ENCODE results near the gene TNIP3. TPM values are rescaled to one million over a fixed set of nuclear protein-coding genes. Genes with fewer than 3 reads are reported as not detected.
"Not testable (repeated sequence)": the region's sequence is repeated elsewhere in the genome, so short reads cannot be mapped to it uniquely, and the experiment has no call there.

Gene TNIP3
- total RNA-seq, 2 experiments from 2014 or later = 1.0 TPM; not detected in 1

DNA sequence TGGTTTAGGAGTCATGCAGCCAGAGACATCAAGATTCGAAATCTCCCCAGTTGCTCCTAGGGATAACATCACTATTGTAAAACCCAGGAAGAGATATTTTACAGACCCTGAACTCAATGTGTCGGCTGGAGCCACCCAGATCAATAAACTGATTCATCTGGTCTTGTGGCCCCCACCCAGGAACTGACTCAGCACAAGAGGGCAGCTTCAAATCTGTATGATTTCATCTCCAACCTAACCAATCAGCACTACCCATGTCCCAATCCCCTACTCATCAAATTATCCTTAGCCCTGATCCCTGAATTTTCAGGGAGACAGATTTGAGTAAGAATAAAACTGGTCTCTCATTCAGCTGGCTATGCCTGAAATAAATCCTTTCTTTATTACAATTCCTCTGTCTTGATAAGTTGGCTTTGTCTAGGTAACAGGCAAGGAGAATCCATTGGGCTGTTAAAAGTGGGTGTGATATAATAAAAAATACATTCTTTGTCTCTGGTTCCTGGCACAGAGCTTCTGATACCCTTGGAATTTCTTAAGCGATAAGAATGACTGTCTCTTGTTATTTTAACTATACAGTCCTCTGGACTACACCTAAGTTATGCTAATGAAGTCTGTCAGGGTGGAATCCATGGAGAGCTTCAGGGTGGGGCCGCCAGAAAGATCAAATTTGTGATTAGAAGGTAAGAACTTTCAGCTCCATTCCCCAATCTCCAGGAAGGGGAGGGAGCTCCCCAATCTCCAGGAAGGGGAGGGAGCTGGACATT is 44.3 kb upstream of the TNIP3 start:
- POLR2A ChIA-PET = no interaction called here
- Histone ChIP-seq H3K9me2 (ENCODE audit: insufficient read depth, low read length) (no peaks in the 10 kb centered on the region), H3K9me3 (ENCODE audit: low read length) (no peaks in the 10 kb centered on the region), H3K4me2 (ENCODE audit: low read length) (no peak overlapping the region), H3K4me3 (ENCODE audit: low read depth, low read length, poor library complexity, severe bottlenecking) (no peak overlapping the region), H4K20me1 (ENCODE audit: insufficient read depth, low read length) (no peaks in the 10 kb centered on the region), H3K4me1 (ENCODE audit: insufficient read depth, low read length, poor library complexity, severe bottlenecking) (no peaks in the 10 kb centered on the region), H3K27ac (ENCODE audit: low read depth, low read length, poor library complexity, severe bottlenecking) (no peak overlapping the region), H3K36me3 (ENCODE audit: insufficient read depth, low read length) (no peaks in the 10 kb centered on the region), H2AFZ (ENCODE audit: low read length) (no peak overlapping the region), H3K79me2 (ENCODE audit: insufficient read depth, low read depth, low read length) (no peaks in the 10 kb centered on the region)
- no TSS peak for BruUV-seq (replicated peaks)
- CTCF ChIA-PET (ENCODE audit: unreplicated experiment) = no interaction called here
- no peak for TF ChIP-seq EZH2phosphoT487 (IDR thresholded peaks at IDR 0.05; ENCODE audit: borderline replicate concordance, low read depth, low read length)
- TF ChIP-seq, protein P1, sequence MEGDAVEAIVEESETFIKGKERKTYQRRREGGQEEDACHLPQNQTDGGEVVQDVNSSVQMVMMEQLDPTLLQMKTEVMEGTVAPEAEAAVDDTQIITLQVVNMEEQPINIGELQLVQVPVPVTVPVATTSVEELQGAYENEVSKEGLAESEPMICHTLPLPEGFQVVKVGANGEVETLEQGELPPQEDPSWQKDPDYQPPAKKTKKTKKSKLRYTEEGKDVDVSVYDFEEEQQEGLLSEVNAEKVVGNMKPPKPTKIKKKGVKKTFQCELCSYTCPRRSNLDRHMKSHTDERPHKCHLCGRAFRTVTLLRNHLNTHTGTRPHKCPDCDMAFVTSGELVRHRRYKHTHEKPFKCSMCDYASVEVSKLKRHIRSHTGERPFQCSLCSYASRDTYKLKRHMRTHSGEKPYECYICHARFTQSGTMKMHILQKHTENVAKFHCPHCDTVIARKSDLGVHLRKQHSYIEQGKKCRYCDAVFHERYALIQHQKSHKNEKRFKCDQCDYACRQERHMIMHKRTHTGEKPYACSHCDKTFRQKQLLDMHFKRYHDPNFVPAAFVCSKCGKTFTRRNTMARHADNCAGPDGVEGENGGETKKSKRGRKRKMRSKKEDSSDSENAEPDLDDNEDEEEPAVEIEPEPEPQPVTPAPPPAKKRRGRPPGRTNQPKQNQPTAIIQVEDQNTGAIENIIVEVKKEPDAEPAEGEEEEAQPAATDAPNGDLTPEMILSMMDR (conservative IDR thresholded peaks at IDR 0.05; ENCODE audit: low read length) = no peak
- no peak for DNase-seq (ENCODE audit: low spot score)
- intact Hi-C loops (cut with micrococcal nuclease; ENCODE audit: unreplicated experiment) = no loop called here

DNA sequence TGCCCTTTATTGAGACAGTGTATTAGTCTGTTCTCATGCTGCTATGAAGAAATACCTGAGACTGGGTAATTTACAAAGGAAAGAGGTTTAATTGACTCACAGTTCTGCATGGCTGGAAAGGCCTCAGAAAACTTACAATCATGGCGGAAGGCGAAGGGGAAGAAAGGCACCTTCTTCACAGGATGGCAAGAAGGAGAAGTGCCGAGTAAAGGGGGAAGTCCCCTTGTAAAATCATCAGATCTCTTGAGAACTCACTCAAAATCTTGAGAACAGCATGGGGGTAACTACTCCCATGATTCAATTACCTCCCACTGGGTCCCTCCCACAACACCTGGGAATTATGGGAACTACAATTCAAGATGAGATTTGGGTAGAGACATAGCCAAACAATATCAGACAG is 41.7 kb upstream of the TNIP3 start:
- CTCF ChIA-PET (ENCODE audit: unreplicated experiment); H3K27ac ChIP-seq (ENCODE audit: low read depth, low read length, poor library complexity, severe bottlenecking); H3K4me2 ChIP-seq (ENCODE audit: low read length); H3K9me2 ChIP-seq (ENCODE audit: insufficient read depth, low read length); H3K4me3 ChIP-seq (ENCODE audit: low read depth, low read length, poor library complexity, severe bottlenecking); H3K79me2 ChIP-seq (ENCODE audit: insufficient read depth, low read depth, low read length); BruUV-seq (replicated peaks); H4K20me1 ChIP-seq (ENCODE audit: insufficient read depth, low read length); POLR2A ChIA-PET; intact Hi-C loops (cut with micrococcal nuclease; ENCODE audit: unreplicated experiment); H3K4me1 ChIP-seq (ENCODE audit: insufficient read depth, low read length, poor library complexity, severe bottlenecking); H3K9me3 ChIP-seq (ENCODE audit: low read length); H2AFZ ChIP-seq (ENCODE audit: low read length); H3K36me3 ChIP-seq (ENCODE audit: insufficient read depth, low read length); DNase-seq (ENCODE audit: low spot score): not testable (repeated sequence)

DNA sequence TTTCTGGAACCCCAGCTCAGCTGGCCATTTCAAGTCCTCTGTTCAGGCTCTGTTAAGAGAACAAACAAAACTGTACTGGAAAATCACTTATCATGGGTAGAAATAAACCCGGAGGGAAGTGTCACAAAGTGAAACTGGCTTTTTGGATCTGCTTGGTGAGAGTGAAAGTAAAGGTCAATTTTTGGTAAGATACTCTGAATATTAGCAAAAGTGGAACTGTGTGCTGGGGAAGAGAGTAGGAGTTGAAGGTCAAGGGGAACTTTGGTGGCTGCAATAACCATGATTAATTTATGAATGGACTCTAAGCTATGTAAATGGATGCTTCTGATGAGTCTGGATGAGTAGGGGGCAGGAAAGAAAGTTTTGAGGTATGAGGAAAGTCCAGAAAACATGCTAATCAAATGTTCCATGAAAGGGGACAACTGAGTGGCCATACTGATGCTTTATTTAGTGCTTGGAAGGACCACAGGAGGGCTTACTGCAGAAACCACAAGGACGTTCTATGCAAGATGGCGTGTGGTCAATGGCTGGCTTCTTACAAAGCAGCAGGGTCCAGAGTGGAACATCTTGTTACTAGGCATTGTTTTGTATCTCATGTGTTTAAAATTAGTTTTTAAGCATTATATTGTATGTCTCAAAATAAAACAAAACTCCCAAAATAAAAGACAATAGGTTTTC is 36.8 kb upstream of the TNIP3 start:
- Histone ChIP-seq H3K79me2 (ENCODE audit: insufficient read depth, low read depth, low read length) (no peaks in the 10 kb centered on the region), H3K4me2 (ENCODE audit: low read length) (no peak overlapping the region), H3K4me1 (ENCODE audit: insufficient read depth, low read length, poor library complexity, severe bottlenecking) (no peaks in the 10 kb centered on the region), H3K27ac (ENCODE audit: low read depth, low read length, poor library complexity, severe bottlenecking) (no peak overlapping the region), H4K20me1 (ENCODE audit: insufficient read depth, low read length) (no peaks in the 10 kb centered on the region), H2AFZ (ENCODE audit: low read length) (peak overlapping the region; percentile 40; the same call in 1 of the 2 replicates), H3K4me3 (ENCODE audit: low read depth, low read length, poor library complexity, severe bottlenecking) (no peak overlapping the region), H3K36me3 (ENCODE audit: insufficient read depth, low read length) (no peaks in the 10 kb centered on the region), H3K9me3 (ENCODE audit: low read length) (no peaks in the 10 kb centered on the region), H3K9me2 (ENCODE audit: insufficient read depth, low read length) (no peaks in the 10 kb centered on the region)
- no peak for DNase-seq (ENCODE audit: low spot score)
- no TSS peak for BruUV-seq (replicated peaks)
- TF ChIP-seq, protein P1 (conservative IDR thresholded peaks at IDR 0.05; ENCODE audit: low read length) = no peak
- no peak for TF ChIP-seq EZH2phosphoT487 (IDR thresholded peaks at IDR 0.05; ENCODE audit: borderline replicate concordance, low read depth, low read length)
- ChIA-PET CTCF (ENCODE audit: unreplicated experiment) (no interaction called here), POLR2A (interaction anchor here (0.7 kb wide), 2 partner anchors 362 to 408 kb away, joined by 3 read pairs; no protein-coding TSS in a partner anchor)
- intact Hi-C loops (cut with micrococcal nuclease; ENCODE audit: unreplicated experiment) = no loop called here

Data from OCI-LY7 (cell line).